Panc1 (cell line): Measurements from ENCODE around the gene ADD1. TPM values are rescaled to one million over a fixed set of nuclear protein-coding genes. Genes with fewer than 3 reads are reported as not detected.

ENCODE experiments used
- ATAC-seq: fragments of 200-7000 bp; cut with Tn5 transposase; 2 replicates; pipeline ENCODE4 v1.9.1; 2020; ENCODE audit warnings: mild to moderate bottlenecking, moderate library complexity
- BruUV-seq: library from RNA; stranded (reverse); fragments of 400-500 nt; replicated peaks from 2 replicates; lab custom pipeline; 2021; lab: Mats Ljungman, UMichigan
- CTCF ChIA-PET: fragments of 300-600 bp; sonication (Branson Sonifier 250); formaldehyde crosslinking; loops from one replicate; lab custom pipeline; 2022; ENCODE audit warnings: antibody characterized with exemption; lab: Charles Lee
- POLR2A ChIA-PET: fragments of 300-600 bp; sonication (Branson Sonifier 250); formaldehyde crosslinking; loops from one replicate; lab custom pipeline; 2022; ENCODE audit warnings: antibody characterized with exemption; lab: Charles Lee
- DNase-seq: peaks from one replicate; pipeline ENCODE4 v3.0.0-alpha.2; 2010; ENCODE audit warnings: low read depth, low spot score
- H3K27ac ChIP-seq: 2 replicates; pipeline ENCODE4 v1.5.1; 2011; ENCODE audit warnings: mild to moderate bottlenecking, low read length, inconsistent platforms
- H3K27me3 ChIP-seq: fragments of 200-500 bp; sonication (Bioruptor generic); 2 replicates; pipeline ENCODE4 v1.6.0; 2014; ENCODE audit warnings: low read length, inconsistent platforms; ENCODE audit not compliant: control insufficient read depth, insufficient read depth
- H3K36me3 ChIP-seq: fragments of 200-500 bp; sonication (Bioruptor generic); 2 replicates; pipeline ENCODE4 v1.5.1; 2014; ENCODE audit warnings: inconsistent platforms, mild to moderate bottlenecking, low read length, moderate library complexity; ENCODE audit not compliant: control insufficient read depth, insufficient read depth
- H3K4me1 ChIP-seq: 2 replicates; pipeline ENCODE4 v1.5.1; 2011; ENCODE audit warnings: inconsistent platforms, mild to moderate bottlenecking, low read length, moderate library complexity; ENCODE audit not compliant: control insufficient read depth, insufficient read depth
- H3K4me3 ChIP-seq, 2 experiments: 2 replicates each; pipeline ENCODE4 v1.5.1; 2011 to 2012; ENCODE audit warnings: low read depth in 2 of 2, low read length in 2 of 2, mild to moderate bottlenecking in 2 of 2, inconsistent platforms in 1 of 2, moderate library complexity in 1 of 2
- H3K9me3 ChIP-seq: fragments of 200-500 bp; sonication (Bioruptor generic); 2 replicates; pipeline ENCODE4 v1.5.1; 2014; ENCODE audit warnings: low read depth, mild to moderate bottlenecking, inconsistent platforms, low read length, moderate library complexity; ENCODE audit not compliant: control insufficient read depth, insufficient read depth
- POLR2AphosphoS5 ChIP-seq: IDR thresholded peaks from 2 replicates; pipeline ENCODE4 v1.6.1; 2012; ENCODE audit warnings: mild to moderate bottlenecking, low read depth, low read length, moderate library complexity
- SIN3A ChIP-seq: IDR thresholded peaks from 2 replicates; pipeline ENCODE4 v1.6.1; 2012; ENCODE audit warnings: low read depth, mild to moderate bottlenecking, low read length, moderate library complexity, borderline replicate concordance; ENCODE audit not compliant: insufficient read depth
- TCF7L2 ChIP-seq: IDR thresholded peaks from 2 replicates; pipeline ENCODE4 v1.6.1; 2011; ENCODE audit warnings: mild to moderate bottlenecking, low read depth, low read length, inconsistent platforms
- in situ Hi-C: cut with HindIII; loops from 2 replicates; pipeline ENCODE4 v1.10.0; 2016; ENCODE audit warnings: low sequenced_read_pairs, low pct_unique_long_range_greater_than_20kb
- intact Hi-C: fragments of 100-400 bp; cut with micrococcal nuclease; formaldehyde crosslinking; loops from one replicate; pipeline ENCODE4 v1.10.0; 2022; ENCODE audit not compliant: unreplicated experiment
- total RNA-seq: library from RNA; stranded (reverse); gene quantifications from one replicate; pipeline ENCODE4 v1.2.1, GENCODE V29; 2021; ENCODE audit not compliant: unreplicated experiment
- TF ChIP-seq, protein P1 (sequence below), 2 experiments: IDR thresholded peaks; 2 replicates each; pipeline ENCODE4 v1.6.1; 2011 to 2012; ENCODE audit warnings: low read depth in 2 of 2, control low read depth in 1 of 2, low read length in 1 of 2, mild to moderate bottlenecking in 1 of 2, moderate library complexity in 1 of 2; ENCODE audit not compliant: insufficient read depth in 1 of 2
- TF ChIP-seq, protein P2 (sequence below): fragments of 450-650 bp; IDR thresholded peaks from 2 replicates; pipeline ENCODE4 v1.5.1; 2017; ENCODE audit warnings: mild to moderate bottlenecking

The ADD1 gene
- total RNA-seq, 1 experiment from 2014 or later = 158 TPM

GRCh38 chr4:2887343-2887742 lies 43.7 kb downstream of the ADD1 start:
- no peaks in the 10 kb centered on the region for H3K27me3 ChIP-seq
- ChIA-PET POLR2A (no interaction called here), CTCF (no interaction called here)
- H3K4me3 ChIP-seq = no peak overlapping the region
- no peaks in the 10 kb centered on the region for H3K4me1 ChIP-seq
- in situ Hi-C loops = no loop called here
- peaks cover 9% of the 10 kb centered on the region; the same call in 1 of the 2 replicates for H3K36me3 ChIP-seq
- intact Hi-C loops = no loop called here
- BruUV-seq = no TSS peak
- no peak for DNase-seq
- H3K9me3 ChIP-seq = no peaks in the 10 kb centered on the region
- TF ChIP-seq POLR2AphosphoS5 (no peak), SIN3A (no peak)
- H3K27ac ChIP-seq = no peak overlapping the region
- ATAC-seq = no peak

DNA sequence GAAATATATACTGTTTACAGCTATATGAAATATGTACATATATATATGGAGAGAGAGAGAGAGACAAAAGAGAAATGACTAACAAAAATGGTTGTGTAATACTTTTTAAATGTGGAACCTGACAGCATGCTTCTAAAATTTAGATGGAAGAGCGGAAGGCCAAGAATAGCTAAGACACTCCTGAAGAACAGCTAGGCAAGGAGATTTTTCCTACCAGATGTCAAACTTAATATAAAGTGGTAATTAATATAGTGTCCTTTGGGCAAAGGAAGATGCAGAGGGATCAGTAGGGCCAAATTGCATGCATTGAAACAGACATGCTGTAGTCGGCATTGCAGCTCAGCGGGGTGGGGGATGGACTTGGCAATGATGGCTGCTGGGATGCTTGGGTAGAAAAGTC lies 45.2 kb downstream of the ADD1 start:
- ChIA-PET CTCF (no interaction called here), POLR2A (no interaction called here)
- in situ Hi-C loops = no loop called here

GRCh38 chr4:2891294-2891693 lies 47.6 kb downstream of the ADD1 start:
- H3K36me3 ChIP-seq = 0 out of 2 replicates have a peak, but pooled peaks cover 6% of the 10 kb centered on the region
- no peaks in the 10 kb centered on the region for H3K4me1 ChIP-seq
- TF ChIP-seq POLR2AphosphoS5 = no peak
- no peak for TF ChIP-seq TCF7L2
- no peak for TF ChIP-seq SIN3A
- TF ChIP-seq, protein P1, sequence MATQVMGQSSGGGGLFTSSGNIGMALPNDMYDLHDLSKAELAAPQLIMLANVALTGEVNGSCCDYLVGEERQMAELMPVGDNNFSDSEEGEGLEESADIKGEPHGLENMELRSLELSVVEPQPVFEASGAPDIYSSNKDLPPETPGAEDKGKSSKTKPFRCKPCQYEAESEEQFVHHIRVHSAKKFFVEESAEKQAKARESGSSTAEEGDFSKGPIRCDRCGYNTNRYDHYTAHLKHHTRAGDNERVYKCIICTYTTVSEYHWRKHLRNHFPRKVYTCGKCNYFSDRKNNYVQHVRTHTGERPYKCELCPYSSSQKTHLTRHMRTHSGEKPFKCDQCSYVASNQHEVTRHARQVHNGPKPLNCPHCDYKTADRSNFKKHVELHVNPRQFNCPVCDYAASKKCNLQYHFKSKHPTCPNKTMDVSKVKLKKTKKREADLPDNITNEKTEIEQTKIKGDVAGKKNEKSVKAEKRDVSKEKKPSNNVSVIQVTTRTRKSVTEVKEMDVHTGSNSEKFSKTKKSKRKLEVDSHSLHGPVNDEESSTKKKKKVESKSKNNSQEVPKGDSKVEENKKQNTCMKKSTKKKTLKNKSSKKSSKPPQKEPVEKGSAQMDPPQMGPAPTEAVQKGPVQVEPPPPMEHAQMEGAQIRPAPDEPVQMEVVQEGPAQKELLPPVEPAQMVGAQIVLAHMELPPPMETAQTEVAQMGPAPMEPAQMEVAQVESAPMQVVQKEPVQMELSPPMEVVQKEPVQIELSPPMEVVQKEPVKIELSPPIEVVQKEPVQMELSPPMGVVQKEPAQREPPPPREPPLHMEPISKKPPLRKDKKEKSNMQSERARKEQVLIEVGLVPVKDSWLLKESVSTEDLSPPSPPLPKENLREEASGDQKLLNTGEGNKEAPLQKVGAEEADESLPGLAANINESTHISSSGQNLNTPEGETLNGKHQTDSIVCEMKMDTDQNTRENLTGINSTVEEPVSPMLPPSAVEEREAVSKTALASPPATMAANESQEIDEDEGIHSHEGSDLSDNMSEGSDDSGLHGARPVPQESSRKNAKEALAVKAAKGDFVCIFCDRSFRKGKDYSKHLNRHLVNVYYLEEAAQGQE (IDR thresholded peaks at IDR 0.05; ENCODE audit: insufficient read depth in 1 of 2, low read depth in 2 of 2, low read length in 1 of 2) = no peak
- TF ChIP-seq, protein P2, sequence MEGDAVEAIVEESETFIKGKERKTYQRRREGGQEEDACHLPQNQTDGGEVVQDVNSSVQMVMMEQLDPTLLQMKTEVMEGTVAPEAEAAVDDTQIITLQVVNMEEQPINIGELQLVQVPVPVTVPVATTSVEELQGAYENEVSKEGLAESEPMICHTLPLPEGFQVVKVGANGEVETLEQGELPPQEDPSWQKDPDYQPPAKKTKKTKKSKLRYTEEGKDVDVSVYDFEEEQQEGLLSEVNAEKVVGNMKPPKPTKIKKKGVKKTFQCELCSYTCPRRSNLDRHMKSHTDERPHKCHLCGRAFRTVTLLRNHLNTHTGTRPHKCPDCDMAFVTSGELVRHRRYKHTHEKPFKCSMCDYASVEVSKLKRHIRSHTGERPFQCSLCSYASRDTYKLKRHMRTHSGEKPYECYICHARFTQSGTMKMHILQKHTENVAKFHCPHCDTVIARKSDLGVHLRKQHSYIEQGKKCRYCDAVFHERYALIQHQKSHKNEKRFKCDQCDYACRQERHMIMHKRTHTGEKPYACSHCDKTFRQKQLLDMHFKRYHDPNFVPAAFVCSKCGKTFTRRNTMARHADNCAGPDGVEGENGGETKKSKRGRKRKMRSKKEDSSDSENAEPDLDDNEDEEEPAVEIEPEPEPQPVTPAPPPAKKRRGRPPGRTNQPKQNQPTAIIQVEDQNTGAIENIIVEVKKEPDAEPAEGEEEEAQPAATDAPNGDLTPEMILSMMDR = no peak
- DNase-seq = no peak
- intact Hi-C loops (no loop called here), in situ Hi-C loops (no loop called here)
- no peaks in the 10 kb centered on the region for H3K9me3 ChIP-seq
- H3K27me3 ChIP-seq = no peaks in the 10 kb centered on the region
- no TSS peak for BruUV-seq
- ChIA-PET CTCF (no interaction called here), POLR2A (no interaction called here)
- no peak overlapping the region for H3K4me3 ChIP-seq
- ATAC-seq = no peak
- H3K27ac ChIP-seq = no peak overlapping the region

More for the DNA sequence above, 45.2 kb downstream of the ADD1 start:
- no peak overlapping the region for H3K4me3 ChIP-seq
- ATAC-seq (no peak), DNase-seq (no peak)
- TSS peak; percentile 56 for BruUV-seq
- no peaks in the 10 kb centered on the region for H3K27me3 ChIP-seq
- no peaks in the 10 kb centered on the region for H3K4me1 ChIP-seq
- no peak overlapping the region for H3K27ac ChIP-seq
- TF ChIP-seq SIN3A (no peak), POLR2AphosphoS5 (no peak)
- TF ChIP-seq, protein P1 (IDR thresholded peaks at IDR 0.05; ENCODE audit: insufficient read depth in 1 of 2, low read depth in 2 of 2, low read length in 1 of 2) = no peak
- TF ChIP-seq, protein P2 = no peak
- H3K9me3 ChIP-seq = no peaks in the 10 kb centered on the region
- intact Hi-C loops = no loop called here
- H3K36me3 ChIP-seq = peaks cover 5% of the 10 kb centered on the region; the same call in 1 of the 2 replicates
